NCI-H146 treated with DMSO at 0.1 percent for 48 hours (cell line): ENCODE data around the gene NHP2.
"Not testable (repeated sequence)": the region's sequence is repeated elsewhere in the genome, so short reads cannot be mapped to it uniquely, and the experiment has no call there.

ENCODE experiments used
- DNase-seq: peaks from one replicate; lab custom pipeline; 2025; ENCODE audit not compliant: unreplicated experiment; lab: John Stamatoyannopoulos, UW

NHP2 gene

DNA sequence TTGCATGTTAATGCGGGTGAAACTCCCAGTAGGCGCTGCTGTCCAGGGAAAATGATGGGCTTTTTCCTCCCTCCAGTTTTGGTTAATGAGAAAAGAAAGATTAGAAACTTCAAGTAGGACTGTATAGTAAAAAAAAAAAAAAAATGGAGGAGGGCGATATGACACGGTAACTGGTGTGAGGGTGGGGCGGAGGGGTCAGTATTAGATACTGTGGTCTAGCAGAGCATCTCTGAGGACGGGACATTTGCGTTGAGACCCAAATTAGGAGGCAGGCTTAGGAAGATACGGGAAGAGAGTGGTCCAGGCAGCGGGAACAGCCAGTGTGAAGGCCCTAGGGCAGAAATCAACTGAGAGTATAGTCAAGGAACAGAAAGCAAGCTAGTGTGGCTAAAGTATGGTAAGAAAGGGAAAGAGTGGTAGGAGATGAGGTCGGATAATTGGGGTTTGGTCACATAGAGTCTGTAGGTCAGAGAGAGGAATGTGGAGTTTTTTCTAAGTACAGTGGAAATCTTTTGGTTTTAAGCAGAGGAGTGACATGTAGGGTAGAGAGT, 22.2 kb downstream of the NHP2 start:
- DNase-seq: no peak

DNA sequence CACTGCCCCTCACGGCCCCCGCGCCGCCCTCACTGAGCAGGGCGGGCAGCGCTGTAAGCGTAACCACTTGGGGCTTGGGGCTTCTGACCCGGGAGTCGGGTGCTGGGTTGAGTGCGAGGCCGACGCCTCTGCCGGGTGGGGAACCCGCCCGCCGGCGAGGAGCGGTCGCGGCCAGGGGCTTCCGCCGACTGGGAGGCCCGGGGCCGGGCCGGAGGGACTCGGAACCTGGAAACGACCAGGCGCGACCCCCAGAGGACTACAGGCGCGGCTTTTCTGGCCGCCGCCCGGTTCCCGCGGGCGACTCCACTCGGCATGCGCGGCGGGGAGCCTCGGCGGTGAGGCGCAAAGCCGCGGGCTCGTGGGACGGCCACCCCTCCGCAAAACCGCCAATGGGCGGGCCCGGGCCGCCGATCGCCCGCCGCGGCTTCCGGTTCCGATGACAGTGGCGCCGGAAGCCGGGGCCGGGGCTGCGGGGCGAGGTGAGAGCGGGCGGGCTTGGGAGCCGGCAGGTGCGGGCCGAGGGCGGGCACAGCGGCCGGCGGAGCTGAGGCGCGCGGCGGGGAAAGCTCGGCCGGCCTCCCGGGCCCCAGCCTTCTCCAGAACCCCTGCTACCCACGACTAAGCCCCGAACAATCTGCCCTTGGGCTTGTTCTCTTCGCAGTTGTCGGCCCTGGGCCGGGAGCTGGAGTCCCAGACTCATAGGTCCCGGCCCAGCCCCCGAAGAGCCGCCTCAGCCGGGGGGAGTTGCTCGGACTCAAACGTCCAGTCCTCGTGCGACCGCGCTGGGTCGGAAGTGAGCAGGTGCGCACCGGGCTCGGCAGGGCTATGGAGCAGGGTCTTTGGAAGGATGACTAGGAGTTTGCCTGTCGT, 22.9 kb downstream of the NHP2 start, which contains the start of gene RMND5B:
Gene RMND5B, plus strand, starts transcription at position 439 of the 870 bp plus-strand sequence. CDS start 7,106 bp downstream, outside the sequence.
- DNase-seq: peak; percentile 52

DNA sequence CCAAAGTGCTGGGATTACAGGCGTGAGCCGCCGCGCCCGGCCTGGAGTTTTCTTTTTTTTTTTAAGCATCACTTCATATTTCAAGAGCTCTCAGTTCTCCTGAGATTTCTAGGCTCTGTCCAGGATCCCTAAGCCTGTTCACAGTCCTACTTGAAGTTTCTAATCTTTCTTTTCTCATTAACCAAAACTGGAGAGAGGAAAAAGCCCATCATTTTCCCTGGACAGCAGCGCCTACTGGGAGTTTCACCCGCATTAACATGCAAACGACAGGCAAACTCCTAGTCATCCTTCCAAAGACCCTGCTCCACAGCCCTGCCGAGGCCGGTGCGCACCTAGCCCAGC, 23.5 kb downstream of the NHP2 start:
- not testable (repeated sequence) for DNase-seq

DNA sequence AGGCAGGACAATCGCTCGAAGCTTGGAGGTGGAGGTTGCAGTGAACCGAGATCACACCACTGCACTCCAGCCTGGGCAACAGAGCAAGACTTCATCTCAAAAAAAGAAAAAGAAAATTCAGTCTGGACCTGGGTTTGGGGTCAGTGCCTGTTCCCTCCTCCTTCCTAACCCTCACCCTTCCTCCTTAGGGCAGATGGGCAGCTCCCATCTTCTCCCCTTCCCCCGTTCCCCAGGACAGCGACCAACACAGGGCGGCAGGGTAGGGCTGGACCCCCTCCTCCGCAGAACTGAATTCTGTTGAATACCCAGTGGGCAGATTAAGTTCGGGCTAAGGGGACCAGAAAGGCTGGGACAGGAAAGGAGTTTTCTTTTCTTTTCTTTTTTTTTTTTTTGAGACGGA, 24.4 kb downstream of the NHP2 start:
- no peak for DNase-seq

DNA sequence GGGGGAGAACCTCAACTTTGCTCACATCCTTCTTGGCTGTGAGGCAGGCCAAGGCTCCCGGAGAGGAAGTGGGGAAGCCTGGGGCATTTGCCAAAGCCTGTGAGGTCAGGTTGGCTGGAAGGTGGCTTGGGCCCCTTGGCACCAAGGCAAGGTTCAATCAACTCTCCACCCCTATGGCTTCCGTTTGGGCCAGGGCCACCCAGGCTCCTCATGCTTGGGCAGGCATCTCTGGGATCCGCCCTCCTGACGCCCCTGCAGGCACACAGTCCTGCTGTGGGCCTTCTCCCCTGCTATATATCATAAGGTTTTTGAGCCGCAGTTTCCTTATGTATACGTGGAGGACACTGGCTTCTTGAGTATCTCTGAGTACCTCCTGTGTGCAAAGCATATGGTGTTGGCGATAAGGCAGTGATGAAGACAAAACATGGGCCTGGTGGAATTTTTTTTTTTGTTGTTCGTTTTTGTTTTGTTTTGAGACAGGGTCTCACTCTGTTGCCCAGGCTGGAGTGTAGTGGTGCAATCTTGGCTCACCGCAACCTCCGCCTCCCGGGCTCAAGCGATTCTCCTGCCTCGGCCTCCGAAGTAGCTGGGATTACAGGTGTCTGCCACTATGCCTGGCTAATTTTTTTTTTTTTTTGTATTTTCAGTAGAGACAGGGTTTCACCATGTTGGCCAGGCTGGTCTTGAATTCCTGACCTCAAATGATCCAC, 26.2 kb downstream of the NHP2 start:
- not testable (repeated sequence) for DNase-seq

DNA sequence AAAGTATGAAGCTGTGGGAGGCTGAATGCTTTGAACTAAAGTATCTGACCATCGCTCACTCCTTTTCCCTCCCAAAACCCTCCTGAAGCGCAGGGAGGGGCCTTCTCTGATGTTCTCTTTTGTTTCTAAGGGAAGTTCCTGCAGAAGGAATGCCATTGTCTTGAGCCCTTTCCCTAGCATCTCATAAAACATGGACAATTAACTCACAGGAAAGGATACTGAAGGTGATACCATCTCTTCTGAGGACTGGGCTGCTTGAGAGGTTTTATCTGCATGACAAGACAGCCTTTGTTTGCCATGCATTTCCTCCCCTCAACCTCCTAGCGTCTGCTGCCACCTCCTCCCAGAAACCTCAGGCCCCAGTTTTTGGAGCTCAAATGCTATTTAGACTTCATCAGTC, 27.1 kb downstream of the NHP2 start:
- DNase-seq: no peak

DNA sequence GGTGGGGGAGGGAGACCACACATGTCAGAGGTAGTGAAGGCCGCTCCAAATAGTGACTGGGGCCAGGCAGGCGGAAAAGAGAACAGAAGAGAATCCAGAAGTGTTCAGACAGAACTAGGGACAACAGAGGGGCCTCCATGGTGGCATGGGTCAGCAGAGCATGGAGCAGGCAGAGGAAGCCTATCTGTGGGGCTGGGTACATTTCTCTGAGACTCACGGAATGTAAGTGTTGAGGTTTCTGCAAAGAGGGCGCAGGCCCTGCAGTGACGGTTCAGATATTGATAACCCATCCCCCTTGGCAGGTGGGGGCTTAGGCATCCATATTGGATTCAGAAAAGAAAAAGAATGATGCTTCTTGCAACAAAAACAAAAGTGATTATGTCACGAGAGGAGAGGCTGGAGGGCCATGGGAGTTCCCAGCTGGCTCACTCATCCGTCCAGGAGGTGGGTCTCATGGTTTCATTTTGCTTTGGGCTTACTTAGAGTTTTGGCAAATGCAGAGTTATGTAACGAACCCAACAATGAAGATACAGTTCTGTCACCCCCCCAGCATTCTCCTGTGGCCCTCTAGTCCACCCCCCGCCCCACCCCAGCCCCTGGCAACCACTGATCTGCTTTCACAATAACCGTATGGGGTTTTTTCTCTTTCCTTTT, 28.3 kb downstream of the NHP2 start:
- no peak for DNase-seq

DNA sequence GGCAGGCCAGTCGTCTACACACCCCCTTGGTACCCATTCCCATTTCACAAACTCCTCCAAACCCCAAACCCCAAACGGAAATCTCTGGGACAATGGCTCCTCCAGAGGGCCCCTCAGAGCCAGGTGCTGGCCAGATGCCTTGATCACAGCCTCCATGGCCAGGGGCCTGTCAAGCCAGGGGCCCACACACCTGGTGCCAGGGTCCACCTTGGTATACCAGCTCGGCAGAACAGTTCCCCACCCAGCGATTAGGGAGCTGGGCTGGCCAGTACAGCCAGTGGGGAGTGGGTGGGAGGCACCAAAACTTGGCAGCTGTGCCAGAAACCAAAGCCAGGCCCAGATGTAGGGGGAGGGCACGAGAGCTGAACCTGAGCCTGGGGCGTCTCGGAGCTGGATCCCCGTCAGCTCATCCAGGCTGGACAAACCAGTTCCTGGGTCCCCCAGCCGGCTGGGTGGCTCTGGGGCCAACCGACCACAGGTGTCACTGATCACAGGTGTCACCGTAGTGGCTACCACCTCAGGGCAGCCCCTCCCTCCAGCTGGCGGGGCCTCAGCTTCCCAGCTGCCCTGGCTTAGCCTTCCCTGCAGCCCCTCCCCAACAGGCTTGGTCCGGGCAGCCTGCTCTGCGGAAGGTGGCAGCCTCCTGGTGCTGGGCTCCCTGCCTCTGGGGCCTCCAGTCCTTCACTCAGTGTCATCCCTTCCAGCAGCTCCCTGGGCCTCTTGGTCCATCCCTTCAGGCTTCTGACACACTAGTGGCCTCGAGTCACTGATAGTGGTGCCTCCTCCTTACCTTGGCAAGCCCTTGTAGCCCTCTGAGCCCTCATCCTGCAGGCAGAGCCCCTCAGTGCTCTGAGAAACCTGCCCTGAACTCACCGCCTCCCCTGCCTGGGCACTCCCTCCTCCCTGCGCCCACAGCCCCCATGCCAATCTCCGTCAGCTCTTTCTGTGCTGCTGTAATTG, 29.4 kb downstream of the NHP2 start:
- DNase-seq: no peak

DNA sequence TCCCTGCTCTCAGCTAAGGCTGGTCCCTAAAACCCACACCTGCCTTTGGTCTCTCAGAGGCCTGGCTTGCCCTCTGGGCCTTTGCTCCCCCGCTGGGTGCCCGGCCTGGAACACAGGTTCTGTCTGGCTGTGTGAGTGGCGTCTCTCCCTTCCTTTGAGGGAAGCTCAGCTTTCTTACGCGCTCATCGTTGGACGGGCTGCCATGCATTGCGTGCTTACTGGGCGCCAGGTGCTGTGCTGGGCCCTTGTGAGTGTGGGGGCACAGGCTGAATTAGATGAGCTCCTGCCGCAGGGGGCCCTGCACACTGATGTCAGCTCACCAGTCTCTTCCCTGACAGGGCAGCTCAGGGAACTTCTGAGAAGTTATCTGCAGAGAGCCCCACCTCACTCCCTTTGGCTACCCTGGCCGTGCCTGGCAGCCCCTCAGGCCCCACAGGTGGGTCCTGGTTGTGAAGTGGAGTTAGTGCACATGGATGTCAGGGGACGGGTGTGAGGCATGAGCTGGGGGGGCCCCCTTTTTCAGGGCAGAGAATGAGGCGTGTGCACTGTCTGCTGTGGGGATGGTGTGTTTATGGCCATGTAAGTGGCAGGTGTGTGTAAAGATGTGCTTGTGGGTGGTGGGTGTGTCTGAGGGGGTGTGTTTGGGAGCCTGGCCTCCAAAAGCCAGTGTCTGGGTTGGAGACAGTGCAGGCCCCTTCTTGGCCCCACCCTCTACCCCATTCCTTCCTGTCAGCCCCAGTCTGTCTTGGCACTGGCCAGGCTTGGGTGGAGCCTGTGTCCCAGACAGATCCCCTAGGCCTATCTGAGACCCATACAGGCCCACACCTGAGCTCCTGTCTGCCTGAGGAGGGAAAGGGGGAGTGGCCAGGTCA, 30.4 kb downstream of the NHP2 start:
- no peak for DNase-seq

DNA sequence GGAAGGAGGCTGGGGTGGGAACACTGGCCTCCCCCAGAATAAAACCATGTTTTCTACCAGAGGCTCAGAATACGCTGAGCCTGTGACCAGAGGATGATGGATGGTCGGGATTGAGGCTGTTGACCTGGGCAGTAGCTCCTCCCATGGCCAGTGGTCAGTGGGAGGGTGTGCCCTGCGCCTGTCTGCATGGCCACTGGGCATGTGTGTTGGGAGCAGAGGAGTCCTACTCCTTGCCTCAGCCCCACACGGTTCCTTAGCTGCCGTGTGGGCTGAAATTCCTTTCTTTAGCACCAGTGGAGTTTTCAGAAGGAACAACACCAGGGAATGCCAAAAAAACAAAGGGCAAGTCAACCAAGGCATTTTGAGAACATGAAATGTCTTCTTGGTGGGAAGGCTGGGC, 31.3 kb downstream of the NHP2 start:
- no peak for DNase-seq

DNA sequence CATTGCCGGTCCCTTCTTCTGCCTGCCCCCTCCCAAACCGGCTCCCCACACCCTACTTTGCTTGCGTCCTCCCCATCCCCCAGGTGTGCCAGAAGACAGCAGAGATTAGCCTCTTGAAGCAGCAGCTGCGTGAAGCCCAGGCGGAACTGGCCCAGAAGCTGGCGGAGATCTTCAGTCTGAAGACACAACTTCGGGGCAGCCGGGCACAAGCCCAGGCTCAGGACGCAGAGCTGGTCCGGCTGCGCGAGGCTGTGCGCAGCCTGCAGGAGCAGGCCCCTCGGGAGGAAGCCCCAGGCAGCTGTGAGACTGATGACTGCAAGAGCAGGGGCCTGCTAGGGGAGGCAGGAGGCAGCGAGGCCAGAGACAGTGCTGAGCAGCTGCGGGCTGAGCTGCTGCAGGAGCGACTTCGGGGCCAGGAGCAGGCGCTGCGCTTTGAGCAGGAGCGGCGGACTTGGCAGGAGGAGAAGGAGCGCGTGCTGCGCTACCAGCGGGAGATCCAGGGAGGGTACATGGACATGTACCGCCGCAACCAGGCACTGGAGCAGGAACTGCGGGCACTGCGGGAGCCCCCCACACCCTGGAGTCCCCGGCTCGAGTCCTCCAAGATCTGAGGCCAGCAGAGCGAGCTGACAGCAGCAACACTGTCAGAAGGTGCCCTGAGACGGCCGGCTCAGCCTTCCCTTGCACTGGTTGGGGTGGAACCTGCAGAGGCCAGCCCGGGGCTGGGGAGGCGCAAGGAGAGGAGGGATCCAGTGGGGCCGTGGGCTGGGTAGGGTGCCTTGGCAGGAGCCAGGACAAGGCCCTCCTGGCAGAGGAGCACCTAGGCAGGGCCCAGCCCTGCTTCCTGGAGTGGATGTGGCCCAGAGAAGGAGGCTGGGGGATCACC, 32.1 kb downstream of the NHP2 start:
- no peak for DNase-seq

DNA sequence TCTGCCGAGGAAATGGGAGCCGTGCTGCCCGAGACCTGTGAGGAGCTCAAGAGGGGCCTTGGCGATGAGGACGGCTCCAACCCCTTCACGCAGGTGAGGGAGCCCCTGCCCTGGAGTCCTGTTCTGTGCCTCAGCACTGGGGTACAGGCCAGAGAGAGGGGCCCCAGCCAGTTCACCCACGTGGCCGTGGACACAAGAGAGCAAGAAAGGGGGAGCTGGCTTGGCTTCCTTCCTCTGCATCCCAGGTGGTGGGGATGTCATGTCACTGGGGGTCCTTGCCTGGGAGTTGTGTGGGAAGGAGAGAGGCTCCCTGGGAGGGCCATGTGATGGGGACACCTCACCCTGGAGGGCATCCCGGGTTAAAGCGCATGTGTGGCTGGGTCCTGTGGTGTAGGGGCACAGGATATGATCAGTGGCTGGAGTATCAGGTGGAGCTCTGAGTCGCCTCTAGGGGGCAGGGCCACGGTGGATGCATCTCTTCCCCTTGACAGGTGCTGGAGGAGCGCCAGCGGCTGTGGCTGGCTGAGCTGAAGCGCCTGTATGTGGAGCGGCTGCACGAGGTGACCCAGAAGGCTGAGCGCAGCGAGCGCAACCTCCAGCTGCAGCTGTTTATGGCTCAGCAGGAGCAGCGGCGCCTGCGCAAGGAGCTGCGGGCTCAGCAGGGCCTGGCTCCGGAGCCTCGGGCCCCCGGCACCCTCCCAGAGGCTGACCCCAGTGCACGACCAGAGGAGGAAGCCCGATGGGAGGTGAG, 32.9 kb downstream of the NHP2 start:
- DNase-seq: peak; percentile 63

DNA sequence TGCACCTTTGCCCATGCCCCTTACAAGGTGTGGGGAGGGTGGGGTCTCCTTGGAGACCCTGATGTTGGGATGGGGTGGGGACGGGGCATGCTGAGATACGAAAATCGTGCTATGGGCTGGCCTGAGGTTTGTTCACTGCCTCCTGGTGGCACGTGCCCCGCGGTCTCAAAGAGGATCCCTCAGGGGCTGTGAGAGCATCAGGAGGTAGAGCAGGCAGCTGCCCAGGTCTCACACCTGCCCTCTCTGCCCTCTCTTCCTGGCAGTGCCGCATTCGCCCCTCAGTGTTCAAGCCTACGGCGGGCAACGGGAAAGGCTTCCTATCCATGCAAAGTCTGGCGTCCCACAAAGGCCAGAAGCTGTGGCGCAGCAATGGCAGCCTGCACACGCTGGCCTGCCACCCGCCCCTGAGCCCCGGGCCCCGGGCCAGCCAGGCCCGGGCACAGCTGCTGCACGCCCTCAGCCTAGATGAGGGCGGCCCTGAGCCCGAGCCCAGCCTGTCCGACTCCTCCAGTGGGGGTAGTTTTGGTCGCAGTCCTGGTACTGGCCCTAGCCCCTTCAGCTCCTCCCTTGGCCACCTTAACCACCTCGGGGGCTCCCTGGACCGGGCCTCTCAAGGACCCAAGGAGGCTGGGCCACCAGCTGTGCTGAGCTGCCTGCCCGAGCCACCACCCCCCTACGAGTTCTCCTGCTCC, 33.6 kb downstream of the NHP2 start:
- no peak for DNase-seq

DNA sequence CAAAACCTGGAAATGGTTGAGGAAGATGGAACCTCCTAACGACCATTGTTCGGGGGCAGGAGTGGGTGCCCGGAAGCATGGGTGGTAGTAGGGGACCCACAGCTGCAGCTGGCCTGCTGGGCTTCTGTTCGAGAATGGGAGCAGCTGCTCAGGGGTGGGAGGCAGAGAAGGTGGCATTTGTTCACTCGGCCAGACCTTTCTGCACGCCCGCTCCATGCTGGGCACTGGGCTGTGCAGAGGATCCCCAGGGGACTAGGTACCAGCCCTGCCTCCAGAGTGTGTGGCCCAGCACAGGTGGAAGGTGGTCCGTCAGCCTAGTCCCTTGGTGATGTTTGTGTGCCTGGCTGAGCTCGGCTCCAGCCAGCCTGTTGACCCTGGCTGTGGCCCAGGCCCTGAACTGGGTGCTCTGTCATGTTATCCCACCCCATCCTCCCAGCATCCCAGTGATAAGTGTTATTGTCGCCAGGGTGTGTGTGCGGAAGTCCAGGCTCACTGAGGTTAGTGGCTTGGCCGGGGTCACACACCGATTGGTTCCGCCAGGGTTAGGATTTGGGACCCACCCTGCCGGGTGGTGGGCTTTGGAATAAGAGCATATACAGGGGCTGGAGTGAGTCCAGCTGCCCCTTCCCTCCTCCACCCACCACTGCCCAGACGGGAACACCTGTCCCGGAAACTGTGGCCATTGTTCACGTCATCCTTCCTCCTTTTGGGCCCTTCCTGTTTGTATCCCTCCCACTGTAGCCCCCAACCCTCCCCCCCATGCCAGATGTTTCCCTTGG, 35.6 kb downstream of the NHP2 start:
- no peak for DNase-seq

DNA sequence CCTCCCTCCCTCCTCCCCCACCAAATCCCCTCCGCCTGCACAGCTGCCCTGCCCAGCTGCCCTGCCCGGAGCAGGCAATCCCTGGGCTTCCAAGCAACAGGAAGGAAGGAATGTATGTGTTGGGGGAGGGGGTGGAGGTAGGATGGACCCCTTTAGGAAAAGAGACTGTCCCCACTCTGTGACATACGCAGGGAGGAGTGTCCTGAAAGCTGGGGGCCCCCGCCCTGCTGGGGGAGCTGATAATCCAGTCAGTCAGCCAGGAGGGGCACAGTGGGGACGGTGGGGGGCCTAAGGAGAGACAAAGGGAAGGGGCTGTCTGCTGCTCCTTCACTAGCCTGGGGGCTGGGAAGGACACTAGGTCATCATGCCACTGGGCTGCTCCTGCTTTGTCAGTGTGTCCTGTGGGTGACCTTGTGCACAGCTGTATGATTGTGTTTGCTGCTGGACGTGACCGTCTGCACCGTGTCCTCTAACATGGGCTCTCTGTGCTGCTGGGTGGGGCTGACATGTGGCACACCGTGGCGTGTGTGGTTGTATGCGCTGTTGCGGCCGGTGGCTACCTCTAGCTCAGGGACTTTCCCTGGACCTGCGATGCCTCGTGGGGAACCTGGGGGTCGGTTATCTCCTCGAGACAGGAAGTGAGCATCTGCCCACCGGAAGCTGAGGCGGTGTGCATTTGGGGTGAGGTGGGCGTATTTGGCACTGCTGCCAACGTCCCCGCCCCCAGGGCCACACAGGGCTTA, 37.4 kb downstream of the NHP2 start:
- DNase-seq: no peak

DNA sequence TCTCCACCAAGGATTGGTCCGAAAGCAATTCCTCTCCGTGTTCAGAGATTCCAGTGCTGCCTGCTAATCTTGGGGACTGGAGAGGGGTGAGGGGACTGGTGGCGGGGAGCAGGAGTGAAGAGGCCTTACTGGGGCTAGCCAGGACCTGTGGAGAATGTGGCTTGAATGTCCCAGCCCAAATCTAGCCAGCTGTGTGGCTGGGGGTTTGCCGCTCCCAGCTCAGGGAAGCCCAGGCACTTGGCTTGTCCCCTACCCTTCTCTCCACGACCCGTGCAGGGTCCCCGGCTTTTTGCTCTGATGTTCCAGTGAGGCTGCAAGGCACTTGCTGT, 37.9 kb downstream of the NHP2 start:
- DNase-seq: no peak
